Mucosa of stomach (tissue), 1 donor: ENCODE results near the gene RAB40A.
"Not testable (repeated sequence)": the region's sequence is repeated elsewhere in the genome, so short reads cannot be mapped to it uniquely, and the experiment has no call there.

Source experiments
- H3K27me3 ChIP-seq: one replicate; pipeline ENCODE4 v1.7.0; 2013; ENCODE audit warnings: mild to moderate bottlenecking, low read length; ENCODE audit not compliant: control insufficient read depth, insufficient read depth
- H3K36me3 ChIP-seq: one replicate; pipeline ENCODE4 v1.7.0; 2013; ENCODE audit warnings: low read length; ENCODE audit not compliant: control insufficient read depth, insufficient read depth
- H3K4me1 ChIP-seq: one replicate; pipeline ENCODE4 v1.7.0; 2013; ENCODE audit warnings: mild to moderate bottlenecking, low read length; ENCODE audit not compliant: control insufficient read depth, insufficient read depth
- H3K4me3 ChIP-seq: one replicate; pipeline ENCODE4 v1.7.0; 2013; ENCODE audit warnings: low read length
- H3K9ac ChIP-seq: one replicate; pipeline ENCODE4 v1.7.0; 2013; ENCODE audit warnings: mild to moderate bottlenecking, low read length, moderate library complexity
- H3K9me3 ChIP-seq: one replicate; pipeline ENCODE4 v1.7.0; 2013; ENCODE audit warnings: mild to moderate bottlenecking, low read length, moderate library complexity; ENCODE audit not compliant: control insufficient read depth
- donor health status: Pancreatic carcinoma.

RAB40A gene

DNA sequence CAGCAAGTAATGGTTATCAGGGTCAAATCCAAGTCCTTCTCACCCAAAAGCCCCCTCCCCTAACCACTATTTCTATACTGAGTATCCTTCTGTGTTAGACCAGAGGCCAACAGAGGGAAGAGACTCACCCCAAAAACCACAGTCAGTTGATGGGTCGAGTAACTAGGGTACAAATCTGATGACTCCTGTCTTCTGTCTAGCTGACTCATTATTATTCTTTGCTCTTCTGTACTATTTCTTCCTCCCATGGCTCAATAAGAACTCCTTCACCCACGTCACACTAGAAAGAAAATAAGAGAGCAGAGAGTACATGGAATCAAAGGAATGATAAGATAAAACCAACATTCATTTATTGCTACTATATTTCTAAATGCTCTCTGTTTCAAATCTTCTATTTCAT lies 2.0 kb downstream of the RAB40A start:
- no peak overlapping the region for H3K4me3 ChIP-seq
- H3K9ac ChIP-seq = no peak overlapping the region
- no peaks in the 10 kb centered on the region for H3K9me3 ChIP-seq
- H3K27me3 ChIP-seq = no peaks in the 10 kb centered on the region
- no peaks in the 10 kb centered on the region for H3K36me3 ChIP-seq
- H3K4me1 ChIP-seq = no peaks in the 10 kb centered on the region

- Histone ChIP-seq H3K4me1 (no peaks in the 10 kb centered on the region), H3K4me3 (no peak overlapping the region), H3K9ac (no peak overlapping the region), H3K36me3 (no peaks in the 10 kb centered on the region), H3K27me3 (no peaks in the 10 kb centered on the region), H3K9me3 (no peaks in the 10 kb centered on the region)
Observed at GRCh38 chrX:103513476-103514108, 5.7 kb downstream of the RAB40A start.

DNA sequence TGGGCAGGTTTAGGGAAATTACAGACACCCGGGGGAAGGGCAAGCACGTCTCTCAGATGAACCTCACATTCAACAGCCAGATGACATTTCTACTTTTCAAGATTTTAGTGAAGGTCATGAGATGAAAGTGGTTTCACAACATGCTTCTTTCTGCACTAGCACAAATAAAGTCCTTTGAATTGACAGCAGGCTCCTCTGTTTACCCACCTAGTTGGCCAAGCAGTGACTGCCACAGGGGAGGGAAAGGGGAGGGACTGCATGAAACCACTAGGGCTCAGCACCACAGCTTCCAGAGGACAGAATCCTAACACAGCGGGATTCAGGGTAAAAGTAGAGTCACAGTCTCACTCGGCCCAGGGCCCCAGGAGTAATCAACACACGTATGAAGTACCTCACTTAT lies 6.2 kb downstream of the RAB40A start:
- Histone ChIP-seq H3K4me1 (no peaks in the 10 kb centered on the region), H3K27me3 (no peaks in the 10 kb centered on the region), H3K4me3 (no peak overlapping the region)

GRCh38 chrX:103510031-103510430 lies 9.3 kb downstream of the RAB40A start:
- Histone ChIP-seq H3K36me3 (no peaks in the 10 kb centered on the region), H3K4me3 (no peak overlapping the region), H3K9me3 (no peaks in the 10 kb centered on the region), H3K9ac (no peak overlapping the region), H3K27me3 (no peaks in the 10 kb centered on the region), H3K4me1 (no peaks in the 10 kb centered on the region)

More for the DNA sequence above, 6.2 kb downstream of the RAB40A start:
- Histone ChIP-seq H3K9ac (no peak overlapping the region), H3K36me3 (no peaks in the 10 kb centered on the region), H3K9me3 (no peaks in the 10 kb centered on the region)

DNA sequence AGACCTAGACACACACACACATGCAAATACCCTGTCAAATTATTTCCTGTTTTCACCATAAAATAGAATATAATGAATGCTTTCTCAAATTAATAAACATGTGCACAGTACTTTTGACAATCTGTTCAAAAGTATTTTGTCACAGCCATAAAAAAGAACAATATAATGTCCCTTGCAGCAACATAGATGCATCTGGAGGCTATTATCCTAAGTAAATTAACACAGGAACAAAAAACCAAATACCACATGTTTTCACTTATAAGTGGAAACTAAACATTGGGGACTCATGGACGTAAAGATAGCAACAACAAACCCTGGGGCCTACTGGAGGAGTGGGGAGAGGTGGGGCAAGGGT lies 15.5 kb downstream of the RAB40A start:
- H3K4me3 ChIP-seq = no peak overlapping the region
- H3K9ac ChIP-seq = no peak overlapping the region
- H3K27me3 ChIP-seq = no peaks in the 10 kb centered on the region

GRCh38 chrX:103503163-103503852 lies 16.0 kb downstream of the RAB40A start:
- no peaks in the 10 kb centered on the region for H3K27me3 ChIP-seq
- no peaks in the 10 kb centered on the region for H3K4me1 ChIP-seq
- no peaks in the 10 kb centered on the region for H3K9me3 ChIP-seq
- H3K36me3 ChIP-seq = no peaks in the 10 kb centered on the region
- no peak overlapping the region for H3K9ac ChIP-seq
- H3K4me3 ChIP-seq = no peak overlapping the region

More for the DNA sequence above, 15.5 kb downstream of the RAB40A start:
- no peaks in the 10 kb centered on the region for H3K36me3 ChIP-seq
- no peaks in the 10 kb centered on the region for H3K4me1 ChIP-seq
- no peaks in the 10 kb centered on the region for H3K9me3 ChIP-seq

DNA sequence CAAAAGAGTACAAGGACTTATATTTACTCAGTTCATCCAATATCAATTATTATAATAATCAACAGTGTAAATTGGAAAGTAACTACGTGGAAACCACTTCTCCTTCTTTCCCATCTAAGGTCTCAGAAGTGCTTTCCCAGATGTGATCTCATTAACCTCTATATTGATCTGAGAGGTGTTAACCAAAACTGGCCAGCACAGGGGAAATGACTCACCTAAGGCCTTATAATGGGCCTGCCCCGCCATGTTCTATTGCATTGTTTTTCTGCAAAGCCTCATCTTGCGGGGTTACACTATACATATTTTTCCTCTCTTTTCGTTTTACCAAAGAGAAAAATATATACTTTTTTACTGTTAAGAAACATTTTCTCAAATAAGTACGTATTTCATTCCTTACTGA lies 20.5 kb downstream of the RAB40A start:
- no peak overlapping the region for H3K9ac ChIP-seq
- no peaks in the 10 kb centered on the region for H3K36me3 ChIP-seq
- H3K9me3 ChIP-seq = no peaks in the 10 kb centered on the region
- no peak overlapping the region for H3K4me3 ChIP-seq
- no peaks in the 10 kb centered on the region for H3K4me1 ChIP-seq
- no peaks in the 10 kb centered on the region for H3K27me3 ChIP-seq

DNA sequence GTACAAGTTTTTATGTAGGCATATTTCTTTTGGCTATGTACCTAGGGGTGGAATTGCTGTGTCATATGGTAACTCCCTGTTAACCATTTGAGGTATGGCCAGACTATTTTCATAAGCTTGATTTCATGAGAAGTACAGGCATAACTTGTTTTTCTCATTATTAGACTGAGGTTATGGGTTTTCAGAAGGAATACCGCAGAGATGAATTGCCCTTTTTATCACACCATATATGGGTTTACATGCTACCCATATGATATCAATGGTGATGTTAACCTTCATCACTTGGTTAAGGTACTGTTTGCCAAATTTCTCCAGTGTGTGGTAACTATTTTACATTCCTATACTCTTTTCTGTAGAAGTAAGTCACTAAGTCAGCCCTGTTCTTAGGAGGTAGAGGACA lies 23.5 kb downstream of the RAB40A start:
- Histone ChIP-seq H3K9ac (no peak overlapping the region), H3K4me1 (no peaks in the 10 kb centered on the region), H3K9me3 (no peaks in the 10 kb centered on the region), H3K36me3 (no peaks in the 10 kb centered on the region), H3K27me3 (no peaks in the 10 kb centered on the region), H3K4me3 (no peak overlapping the region)

DNA sequence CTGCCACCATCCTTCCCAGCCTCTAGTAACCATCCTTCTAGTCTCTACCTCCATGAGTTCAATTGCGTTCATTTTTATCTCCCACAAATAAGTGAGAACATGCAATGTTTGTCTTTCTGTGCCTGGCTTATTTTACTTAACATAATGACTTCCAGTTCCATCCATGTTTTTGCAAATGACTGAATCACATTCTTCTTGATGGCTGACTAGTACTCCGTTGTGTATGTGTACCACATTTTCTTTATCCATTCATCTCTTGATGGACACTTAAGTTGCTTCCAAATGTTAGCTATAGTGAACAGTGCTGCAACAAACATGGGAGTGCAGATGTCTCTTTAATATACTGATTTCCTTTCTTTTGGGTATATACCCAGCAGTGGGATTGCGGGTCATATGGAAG lies 25.7 kb downstream of the RAB40A start:
- H3K4me3 ChIP-seq, H3K9me3 ChIP-seq, H3K4me1 ChIP-seq, H3K27me3 ChIP-seq, H3K9ac ChIP-seq, H3K36me3 ChIP-seq: not testable (repeated sequence)

DNA sequence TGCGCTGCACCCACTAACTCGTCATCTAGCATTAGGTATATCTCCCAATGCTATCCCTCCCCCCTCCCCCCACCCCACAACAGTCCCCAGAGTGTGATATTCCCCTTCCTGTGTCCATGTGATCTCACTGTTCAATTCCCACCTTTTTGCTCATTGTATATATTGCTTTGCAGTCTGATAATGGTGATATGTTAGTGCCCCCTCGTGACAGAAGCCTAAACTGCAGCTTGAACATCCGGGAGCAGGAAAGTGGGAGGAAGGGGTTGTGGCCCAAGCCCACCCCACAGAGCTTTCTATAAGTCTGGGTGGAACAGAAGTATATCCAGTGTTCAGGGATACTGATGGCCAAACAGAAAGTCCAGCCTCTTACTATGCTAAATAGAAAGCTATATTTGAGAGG lies 29.6 kb downstream of the RAB40A start:
- H3K36me3 ChIP-seq, H3K4me1 ChIP-seq, H3K9me3 ChIP-seq, H3K4me3 ChIP-seq, H3K9ac ChIP-seq, H3K27me3 ChIP-seq: not testable (repeated sequence)

- Histone ChIP-seq H3K9ac (no peak overlapping the region), H3K27me3 (no peaks in the 10 kb centered on the region)
Observed at GRCh38 chrX:103488794-103489193, 30.5 kb downstream of the RAB40A start.

DNA sequence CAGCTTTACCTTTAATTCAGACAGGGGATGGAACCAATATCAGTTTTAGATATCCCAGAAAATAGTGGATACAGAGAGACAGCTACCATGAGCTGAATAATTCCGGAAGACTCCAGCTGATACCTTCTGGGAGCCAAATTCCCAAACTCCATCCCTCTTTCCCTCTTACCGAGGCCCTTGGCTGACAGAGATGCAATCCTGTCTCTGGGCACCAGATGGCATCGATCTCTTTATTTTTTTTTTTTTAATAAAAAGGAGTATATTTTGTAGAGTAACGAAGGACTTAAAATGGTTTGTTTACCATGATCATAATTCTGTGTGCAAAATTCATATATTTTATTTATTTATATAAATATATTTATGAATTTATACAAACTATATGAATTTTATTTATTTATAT lies 31.0 kb downstream of the RAB40A start:
- H3K4me3 ChIP-seq = no peak overlapping the region
- H3K4me1 ChIP-seq = no peaks in the 10 kb centered on the region
- no peak overlapping the region for H3K9ac ChIP-seq
- no peaks in the 10 kb centered on the region for H3K9me3 ChIP-seq
- no peaks in the 10 kb centered on the region for H3K36me3 ChIP-seq
- no peaks in the 10 kb centered on the region for H3K27me3 ChIP-seq

More at GRCh38 chrX:103488794-103489193, 30.5 kb downstream of the RAB40A start:
- no peaks in the 10 kb centered on the region for H3K4me1 ChIP-seq
- H3K9me3 ChIP-seq = no peaks in the 10 kb centered on the region
- no peaks in the 10 kb centered on the region for H3K36me3 ChIP-seq
- no peak overlapping the region for H3K4me3 ChIP-seq

DNA sequence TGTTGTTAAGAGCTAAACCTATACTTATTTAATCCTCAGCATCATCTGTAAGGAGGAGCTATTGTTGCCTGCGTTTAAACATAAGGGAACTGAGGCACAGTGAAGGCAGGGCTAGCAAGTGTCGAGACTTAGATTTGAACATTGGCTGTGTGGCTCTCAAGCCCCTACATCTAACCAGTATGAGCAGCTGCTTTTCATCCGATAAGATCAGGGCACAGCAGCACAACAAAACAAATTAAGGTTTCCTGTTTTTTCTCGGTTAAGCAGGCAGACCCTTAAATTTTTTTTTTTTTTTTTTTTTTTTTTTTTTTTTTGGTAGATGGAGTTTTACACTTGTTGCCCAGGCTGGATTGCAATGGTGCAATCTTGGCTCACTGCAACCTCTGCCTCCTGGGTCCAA lies 35.6 kb downstream of the RAB40A start:
- Histone ChIP-seq H3K36me3 (no peaks in the 10 kb centered on the region), H3K27me3 (no peaks in the 10 kb centered on the region), H3K9me3 (no peaks in the 10 kb centered on the region), H3K9ac (no peak overlapping the region), H3K4me3 (no peak overlapping the region), H3K4me1 (no peaks in the 10 kb centered on the region)
